IMR-90 (cell line): ENCODE data around the gene ITFG1. TPM values are rescaled to one million over a fixed set of nuclear protein-coding genes. Genes with fewer than 3 reads are reported as not detected.

Experiments used
- ATAC-seq: fragments of 200-7000 bp; cut with Tn5 transposase; 2 replicates; pipeline ENCODE4 v1.9.1; 2020; ENCODE audit warnings: low read depth, mild to moderate bottlenecking, moderate library complexity
- BruUV-seq: library from RNA; stranded (reverse); fragments of 400-500 nt; replicated peaks from 2 replicates; lab custom pipeline; 2021; lab: Mats Ljungman, UMichigan
- CTCF ChIA-PET: fragments of 300-600 bp; formaldehyde crosslinking; extraction: SDS; loops from one replicate; lab custom pipeline; 2021; ENCODE audit warnings: antibody characterized with exemption; lab: Yijun Ruan, JAX
- POLR2A ChIA-PET: fragments of 300-600 bp; sonication (Branson Sonifier 250); formaldehyde crosslinking; loops from one replicate; lab custom pipeline; 2022; ENCODE audit warnings: antibody characterized with exemption; ENCODE audit not compliant: unreplicated experiment; lab: Charles Lee
- DNase-seq: peaks from one replicate; pipeline ENCODE4 v3.0.0; 2013
- H2AFZ ChIP-seq: replicated peaks from 2 replicates; pipeline ENCODE3; 2013; ENCODE audit warnings: low read length, mild to moderate bottlenecking; ENCODE audit not compliant: poor library complexity
- H2AK5ac ChIP-seq: 2 replicates; pipeline ENCODE4 v1.6.1; 2013; ENCODE audit warnings: low read depth, low read length, inconsistent platforms
- H2AK9ac ChIP-seq: replicated peaks from 2 replicates; pipeline ENCODE3; 2013; ENCODE audit warnings: mild to moderate bottlenecking, low read depth, low read length, moderate library complexity; ENCODE audit not compliant: poor library complexity
- H2BK120ac ChIP-seq: 2 replicates; pipeline ENCODE4 v1.6.1; 2013; ENCODE audit warnings: low read depth, low read length, inconsistent platforms
- H2BK15ac ChIP-seq: 3 replicates; pipeline ENCODE4 v1.6.1; 2013; ENCODE audit warnings: low read depth, low read length, inconsistent platforms
- H2BK20ac ChIP-seq: 2 replicates; pipeline ENCODE4 v1.6.1; 2013; ENCODE audit warnings: low read depth, mild to moderate bottlenecking, inconsistent platforms, low read length, moderate library complexity
- H2BK5ac ChIP-seq: 2 replicates; pipeline ENCODE4 v1.6.1; 2013; ENCODE audit warnings: mild to moderate bottlenecking, low read depth, low read length, inconsistent platforms; ENCODE audit not compliant: poor library complexity, severe bottlenecking
- H3K14ac ChIP-seq: replicated peaks from 2 replicates; pipeline ENCODE4 v1.6.1; 2013; ENCODE audit warnings: low read depth, low read length, inconsistent platforms
- H3K18ac ChIP-seq: 2 replicates; pipeline ENCODE4 v1.6.1; 2013; ENCODE audit warnings: low read depth, low read length, control low read depth
- H3K23ac ChIP-seq: 2 replicates; pipeline ENCODE4 v1.6.1; 2013; ENCODE audit warnings: low read depth, low read length, inconsistent platforms
- H3K27ac ChIP-seq: 2 replicates; pipeline ENCODE4 v1.5.1; 2013; ENCODE audit warnings: mild to moderate bottlenecking, control low read depth, low read length; ENCODE audit not compliant: insufficient read depth
- H3K27me3 ChIP-seq: 2 replicates; pipeline ENCODE4 v1.6.1; 2013; ENCODE audit warnings: low read length; ENCODE audit not compliant: control insufficient read depth, insufficient read depth
- H3K36me3 ChIP-seq: 2 replicates; pipeline ENCODE4 v1.6.1; 2013; ENCODE audit warnings: low read length, mixed read lengths; ENCODE audit not compliant: control insufficient read depth, insufficient read depth
- H3K4ac ChIP-seq: 2 replicates; pipeline ENCODE4 v1.6.1; 2013; ENCODE audit warnings: low read depth, low read length, inconsistent platforms
- H3K4me1 ChIP-seq: 2 replicates; pipeline ENCODE4 v1.6.1; 2013; ENCODE audit warnings: low read length, mixed read lengths; ENCODE audit not compliant: control insufficient read depth, insufficient read depth
- H3K4me2 ChIP-seq: 2 replicates; pipeline ENCODE4 v1.6.1; 2013; ENCODE audit warnings: low read depth, mild to moderate bottlenecking, control low read depth, low read length, moderate library complexity
- H3K4me3 ChIP-seq: 2 replicates; pipeline ENCODE4 v1.5.1; 2013; ENCODE audit warnings: low read depth, mild to moderate bottlenecking, control low read depth, low read length, moderate library complexity; ENCODE audit not compliant: insufficient read depth
- H3K56ac ChIP-seq: 2 replicates; pipeline ENCODE4 v1.6.1; 2013; ENCODE audit warnings: low read length, inconsistent platforms; ENCODE audit not compliant: insufficient read depth; ENCODE audit errors: extremely low read depth
- H3K79me1 ChIP-seq, 2 experiments: 2 replicates each; pipeline ENCODE4 v1.6.1; 2013; ENCODE audit warnings: low read length in 2 of 2, inconsistent platforms in 1 of 2, low read depth in 1 of 2
- H3K9ac ChIP-seq: 2 replicates; pipeline ENCODE4 v1.6.1; 2013; ENCODE audit warnings: low read depth, low read length, control low read depth
- H3K9me1 ChIP-seq: 2 replicates; pipeline ENCODE4 v1.6.1; 2013; ENCODE audit warnings: low read length, inconsistent platforms; ENCODE audit not compliant: insufficient read depth
- H3K9me3 ChIP-seq: 2 replicates; pipeline ENCODE4 v1.6.1; 2013; ENCODE audit warnings: low read length; ENCODE audit not compliant: control insufficient read depth, insufficient read depth
- H4K20me1 ChIP-seq: 2 replicates; pipeline ENCODE4 v1.6.1; 2013; ENCODE audit warnings: low read length, inconsistent platforms; ENCODE audit not compliant: insufficient read depth
- H4K5ac ChIP-seq: 2 replicates; pipeline ENCODE4 v1.6.1; 2013; ENCODE audit warnings: mild to moderate bottlenecking, low read depth, low read length, control low read depth
- H4K8ac ChIP-seq, 2 experiments: 2 replicates each; pipeline ENCODE4 v1.6.1; 2013; ENCODE audit warnings: low read depth in 2 of 2, low read length in 2 of 2, control low read depth in 1 of 2, inconsistent platforms in 1 of 2
- H4K91ac ChIP-seq: 2 replicates; pipeline ENCODE4 v1.6.1; 2013; ENCODE audit warnings: low read depth, low read length, inconsistent platforms; ENCODE audit not compliant: insufficient read depth
- CEBPB ChIP-seq: IDR thresholded peaks from 2 replicates; pipeline ENCODE4 v1.6.1; 2012; ENCODE audit warnings: low read depth, low read length, improper control_type of control experiment
- CHD1 ChIP-seq: IDR thresholded peaks from 2 replicates; pipeline ENCODE4 v1.6.1; 2012; ENCODE audit warnings: low read depth, low read length, improper control_type of control experiment
- MAFK ChIP-seq: IDR thresholded peaks from 2 replicates; pipeline ENCODE4 v1.6.1; 2012; ENCODE audit warnings: low read depth, low read length, improper control_type of control experiment
- MXI1 ChIP-seq: IDR thresholded peaks from 2 replicates; pipeline ENCODE4 v1.6.1; 2012; ENCODE audit warnings: low read depth, mild to moderate bottlenecking, low read length, moderate library complexity, borderline replicate concordance
- POLR2A ChIP-seq: IDR thresholded peaks from 2 replicates; pipeline ENCODE4 v1.6.1; 2012; ENCODE audit warnings: mild to moderate bottlenecking, low read depth, low read length
- RAD21 ChIP-seq: IDR thresholded peaks from 2 replicates; pipeline ENCODE4 v1.6.1; 2012; ENCODE audit warnings: low read length, improper control_type of control experiment
- SMC3 ChIP-seq: fragments of 150-350 bp; IDR thresholded peaks from 2 replicates; pipeline ENCODE4 v1.6.1; 2016; ENCODE audit warnings: low read depth, mild to moderate bottlenecking, antibody characterized with exemption, low read length, moderate library complexity
- USF2 ChIP-seq: fragments of 150-350 bp; IDR thresholded peaks from 2 replicates; pipeline ENCODE4 v1.6.1; 2017; ENCODE audit warnings: mild to moderate bottlenecking, antibody characterized with exemption, low read length, low read depth
- WGBS, 2 experiments: methylation state at CpG; one replicate each; pipeline versions ENCODE4 v1.1.5 to v1.1.7; 2013; ENCODE audit warnings: missing lambda C conversion rate in 2 of 2; ENCODE audit not compliant: insufficient read length in 1 of 2; ENCODE audit errors: extremely low coverage in 2 of 2; 5-methylcytosine and 5-hydroxymethylcytosine counted together
- dilution Hi-C: fragments of 300-500 bp; cut with HindIII; formaldehyde crosslinking; loops from one replicate; pipeline ENCODE4 v1.14.3; 2018; ENCODE audit warnings: low sequenced_read_pairs; ENCODE audit not compliant: unreplicated experiment
- in situ Hi-C: fragments of 300-500 bp; cut with MboI; formaldehyde crosslinking; loops from 3 replicates; pipeline ENCODE4 v1.14.3; 2019; ENCODE audit warnings: low sequenced_read_pairs, inconsistent platforms, mixed read lengths
- intact Hi-C: fragments of 100-400 bp; cut with micrococcal nuclease; formaldehyde crosslinking; loops from 2 replicates; pipeline ENCODE4 v1.10.0; 2022
- polyA plus RNA-seq, 3 experiments: library from polyadenylated mRNA; depleted of rRNA; stranded (reverse); fragments of >200 nt; gene quantifications; 2 replicates each; pipeline ENCODE4 v1.2.3, GENCODE V29; 2012; ENCODE audit warnings: low replicate concordance in 1 of 3
- total RNA-seq: library from RNA; depleted of rRNA; stranded (reverse); fragments of >200 nt; gene quantifications from 2 replicates; pipeline ENCODE4 v1.2.3, GENCODE V29; 2012
- TF ChIP-seq, protein P1 (sequence below): conservative IDR thresholded peaks from 2 replicates; pipeline ENCODE4 v1.5.1; 2012; ENCODE audit warnings: mild to moderate bottlenecking, low read depth, low read length, improper control_type of control experiment
- TF ChIP-seq, protein P2 (sequence below): fragments of 150-350 bp; IDR thresholded peaks from 2 replicates; pipeline ENCODE4 v1.6.1; 2016; ENCODE audit warnings: low read depth, mild to moderate bottlenecking, low read length, moderate library complexity, borderline replicate concordance

Gene ITFG1
- total and polyA plus RNA-seq, 2 of the 4 experiments (the other 2 are of a cell fraction): 54.3 to 60.4 TPM

- no peak overlapping the region for H2BK5ac ChIP-seq
These were observed 11.9 kb downstream of the ITFG1 start for GRCh38 chr16:47448830-47449575.

More at GRCh38 chr16:47448830-47449575, 11.9 kb downstream of the ITFG1 start:
- Histone ChIP-seq H2AFZ (no peak overlapping the region), H3K9me3 (no peaks in the 10 kb centered on the region), H3K23ac (no peak overlapping the region), H4K91ac (no peak overlapping the region), H3K36me3 (peaks cover 8% of the 10 kb centered on the region), H3K9ac (no peak overlapping the region), H2BK20ac (no peak overlapping the region), H4K20me1 (no peaks in the 10 kb centered on the region), H4K8ac (no peak overlapping the region), H3K27me3 (no peaks in the 10 kb centered on the region), H3K27ac (no peak overlapping the region), H3K4me1 (peaks cover 2% of the 10 kb centered on the region), H2BK15ac (no peak overlapping the region), H4K5ac (no peak overlapping the region), H3K14ac (no peak overlapping the region), H3K4ac (no peak overlapping the region), H3K56ac (no peak overlapping the region), H2BK120ac (no peak overlapping the region), H3K79me1 (peaks cover 6 to 7% of the 10 kb centered on the region in 2 experiments; a peak in 3 of 4 replicates), H3K4me2 (no peak overlapping the region), H2AK9ac (no peak overlapping the region), H3K18ac (no peak overlapping the region), H3K4me3 (no peak overlapping the region), H3K9me1 (peaks cover 3% of the 10 kb centered on the region; the same call in 1 of the 2 replicates), H2AK5ac (no peak overlapping the region)
- no CpG with 5 or more reads among the region's 3 CpGs for WGBS, 2 experiments
- TF ChIP-seq MXI1 (no peak), RAD21 (no peak), POLR2A (no peak), SMC3 (no peak), CHD1 (no peak), USF2 (no peak), MAFK (no peak), CEBPB (no peak)
- TF ChIP-seq, protein P1, sequence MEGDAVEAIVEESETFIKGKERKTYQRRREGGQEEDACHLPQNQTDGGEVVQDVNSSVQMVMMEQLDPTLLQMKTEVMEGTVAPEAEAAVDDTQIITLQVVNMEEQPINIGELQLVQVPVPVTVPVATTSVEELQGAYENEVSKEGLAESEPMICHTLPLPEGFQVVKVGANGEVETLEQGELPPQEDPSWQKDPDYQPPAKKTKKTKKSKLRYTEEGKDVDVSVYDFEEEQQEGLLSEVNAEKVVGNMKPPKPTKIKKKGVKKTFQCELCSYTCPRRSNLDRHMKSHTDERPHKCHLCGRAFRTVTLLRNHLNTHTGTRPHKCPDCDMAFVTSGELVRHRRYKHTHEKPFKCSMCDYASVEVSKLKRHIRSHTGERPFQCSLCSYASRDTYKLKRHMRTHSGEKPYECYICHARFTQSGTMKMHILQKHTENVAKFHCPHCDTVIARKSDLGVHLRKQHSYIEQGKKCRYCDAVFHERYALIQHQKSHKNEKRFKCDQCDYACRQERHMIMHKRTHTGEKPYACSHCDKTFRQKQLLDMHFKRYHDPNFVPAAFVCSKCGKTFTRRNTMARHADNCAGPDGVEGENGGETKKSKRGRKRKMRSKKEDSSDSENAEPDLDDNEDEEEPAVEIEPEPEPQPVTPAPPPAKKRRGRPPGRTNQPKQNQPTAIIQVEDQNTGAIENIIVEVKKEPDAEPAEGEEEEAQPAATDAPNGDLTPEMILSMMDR: no peak
- TF ChIP-seq, protein P2, sequence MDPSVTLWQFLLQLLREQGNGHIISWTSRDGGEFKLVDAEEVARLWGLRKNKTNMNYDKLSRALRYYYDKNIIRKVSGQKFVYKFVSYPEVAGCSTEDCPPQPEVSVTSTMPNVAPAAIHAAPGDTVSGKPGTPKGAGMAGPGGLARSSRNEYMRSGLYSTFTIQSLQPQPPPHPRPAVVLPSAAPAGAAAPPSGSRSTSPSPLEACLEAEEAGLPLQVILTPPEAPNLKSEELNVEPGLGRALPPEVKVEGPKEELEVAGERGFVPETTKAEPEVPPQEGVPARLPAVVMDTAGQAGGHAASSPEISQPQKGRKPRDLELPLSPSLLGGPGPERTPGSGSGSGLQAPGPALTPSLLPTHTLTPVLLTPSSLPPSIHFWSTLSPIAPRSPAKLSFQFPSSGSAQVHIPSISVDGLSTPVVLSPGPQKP: no peak
- DNase-seq: no peak
- no TSS peak for BruUV-seq
- ChIA-PET POLR2A (no interaction called here), CTCF (interaction anchor here (0.6 to 1.2 kb wide), 2 partner anchors 307 to 411 kb away, joined by 3 read pairs; no protein-coding TSS in a partner anchor)
- intact Hi-C loops (loop anchor here (5.0 kb wide), 1 partner anchor 307 kb away; the partner anchor contains the start of gene NETO2), in situ Hi-C loops (no loop called here), dilution Hi-C loops (no loop called here)
- ATAC-seq: no peak
